ENCODE data around the gene SAMD8. TPM values are rescaled to one million over a fixed set of nuclear protein-coding genes. Genes with fewer than 3 reads are reported as not detected.
"Not testable (repeated sequence)": the region's sequence is repeated elsewhere in the genome, so short reads cannot be mapped to it uniquely, and the experiment has no call there.

The SAMD8 gene
- polyA plus RNA-seq, 2 donors = 8.1 to 9.7 TPM

GRCh38 chr10:75105576-75106197 lies 5.8 kb upstream of the SAMD8 start:
- Histone ChIP-seq H3K4me1 (ENCODE audit: control insufficient read depth in 2 of 2, insufficient read depth in 2 of 2, low read length in 1 of 2) (peaks cover 0 to 24% of the 10 kb centered on the region in 2 donors), H3K27me3 (ENCODE audit: control insufficient read depth in 1 of 2, insufficient read depth in 2 of 2, low read length in 2 of 2) (no peaks in the 10 kb centered on the region), H3K9me3 (ENCODE audit: control insufficient read depth in 2 of 2, insufficient read depth in 1 of 2, low read depth in 1 of 2, low read length in 1 of 2) (no peaks in the 10 kb centered on the region), H3K36me3 (ENCODE audit: control insufficient read depth in 2 of 2, insufficient read depth in 2 of 2, low read length in 1 of 2) (no peaks in the 10 kb centered on the region), H3K27ac (ENCODE audit: low read depth in 2 of 2, low read length in 1 of 2) (no peak overlapping the region), H3K4me3 (ENCODE audit: low read depth in 1 of 2, low read length in 2 of 2) (no peak overlapping the region)
- 92% methylated on average over 16 of the region's 16 CpGs for WGBS, 2 donors

GRCh38 chr10:75106242-75106641 lies 5.2 kb upstream of the SAMD8 start:
- peaks cover 0 to 24% of the 10 kb centered on the region in 2 donors for H3K4me1 ChIP-seq (ENCODE audit: control insufficient read depth in 2 of 2, insufficient read depth in 2 of 2, low read length in 1 of 2)
- no peaks in the 10 kb centered on the region for H3K27me3 ChIP-seq (ENCODE audit: control insufficient read depth in 1 of 2, insufficient read depth in 2 of 2, low read length in 2 of 2)
- H3K36me3 ChIP-seq (ENCODE audit: control insufficient read depth in 2 of 2, insufficient read depth in 2 of 2, low read length in 1 of 2) = no peaks in the 10 kb centered on the region
- H3K4me3 ChIP-seq (ENCODE audit: low read depth in 1 of 2, low read length in 2 of 2) = no peak overlapping the region
- WGBS, 2 donors = 78 to 85% methylated on average over 8 of the region's 8 CpGs
- no peak overlapping the region for H3K27ac ChIP-seq (ENCODE audit: low read depth in 2 of 2, low read length in 1 of 2)
- no peaks in the 10 kb centered on the region for H3K9me3 ChIP-seq (ENCODE audit: control insufficient read depth in 2 of 2, insufficient read depth in 1 of 2, low read depth in 1 of 2, low read length in 1 of 2)

GRCh38 chr10:75106891-75107290 lies 4.6 kb upstream of the SAMD8 start:
- not testable (repeated sequence) for H3K9me3 ChIP-seq (ENCODE audit: control insufficient read depth in 2 of 2, insufficient read depth in 1 of 2, low read depth in 1 of 2, low read length in 1 of 2); H3K27ac ChIP-seq (ENCODE audit: low read depth in 2 of 2, low read length in 1 of 2); H3K36me3 ChIP-seq (ENCODE audit: control insufficient read depth in 2 of 2, insufficient read depth in 2 of 2, low read length in 1 of 2); H3K4me3 ChIP-seq (ENCODE audit: low read depth in 1 of 2, low read length in 2 of 2); H3K27me3 ChIP-seq (ENCODE audit: control insufficient read depth in 1 of 2, insufficient read depth in 2 of 2, low read length in 2 of 2)
- peaks cover 0 to 24% of the 10 kb centered on the region in 2 donors for H3K4me1 ChIP-seq (ENCODE audit: control insufficient read depth in 2 of 2, insufficient read depth in 2 of 2, low read length in 1 of 2)
- 97 to 99% methylated on average over 9 of the region's 9 CpGs for WGBS, 2 donors

GRCh38 chr10:75107756-75108683 lies 3.4 kb upstream of the SAMD8 start:
- peak overlapping the region; percentile 24 to 38 for H3K27ac ChIP-seq (ENCODE audit: low read depth in 2 of 2, low read length in 1 of 2)
- H3K9me3 ChIP-seq (ENCODE audit: control insufficient read depth in 2 of 2, insufficient read depth in 1 of 2, low read depth in 1 of 2, low read length in 1 of 2) = no peaks in the 10 kb centered on the region
- H3K4me1 ChIP-seq (ENCODE audit: control insufficient read depth in 2 of 2, insufficient read depth in 2 of 2, low read length in 1 of 2) = peaks cover 0 to 22% of the 10 kb centered on the region in 2 donors
- H3K27me3 ChIP-seq (ENCODE audit: control insufficient read depth in 1 of 2, insufficient read depth in 2 of 2, low read length in 2 of 2) = no peaks in the 10 kb centered on the region
- H3K4me3 ChIP-seq (ENCODE audit: low read depth in 1 of 2, low read length in 2 of 2) = no peak overlapping the region
- 83 to 84% methylated on average over 25 of the region's 25 CpGs for WGBS, 2 donors
- no peaks in the 10 kb centered on the region for H3K36me3 ChIP-seq (ENCODE audit: control insufficient read depth in 2 of 2, insufficient read depth in 2 of 2, low read length in 1 of 2)

GRCh38 chr10:75108684-75109458 lies 2.6 kb upstream of the SAMD8 start:
- 64 to 65% methylated on average over 10 of the region's 10 CpGs for whole genome bisulfite sequencing, 2 donors
- H3K36me3 ChIP-seq (ENCODE audit: control insufficient read depth in 2 of 2, insufficient read depth in 2 of 2, low read length in 1 of 2) = no peaks in the 10 kb centered on the region
- peak overlapping the region; percentile 24 to 38 for H3K27ac ChIP-seq (ENCODE audit: low read depth in 2 of 2, low read length in 1 of 2)
- H3K9me3 ChIP-seq (ENCODE audit: control insufficient read depth in 2 of 2, insufficient read depth in 1 of 2, low read depth in 1 of 2, low read length in 1 of 2) = no peaks in the 10 kb centered on the region
- no peaks in the 10 kb centered on the region for H3K27me3 ChIP-seq (ENCODE audit: control insufficient read depth in 1 of 2, insufficient read depth in 2 of 2, low read length in 2 of 2)
- peaks cover 0 to 14% of the 10 kb centered on the region in 2 donors for H3K4me1 ChIP-seq (ENCODE audit: control insufficient read depth in 2 of 2, insufficient read depth in 2 of 2, low read length in 1 of 2)
- H3K4me3 ChIP-seq (ENCODE audit: low read depth in 1 of 2, low read length in 2 of 2) = no peak overlapping the region

- peaks cover 0 to 9% of the 10 kb centered on the region in 2 donors for H3K4me1 ChIP-seq (ENCODE audit: control insufficient read depth in 2 of 2, insufficient read depth in 2 of 2, low read length in 1 of 2)
- WGBS, 2 donors = 93 to 98% methylated on average over 1 of the region's 1 CpG
These were observed 2.0 kb upstream of the SAMD8 start for GRCh38 chr10:75109459-75109778.

GRCh38 chr10:75110006-75110632 lies 1.3 kb upstream of the SAMD8 start:
- Histone ChIP-seq H3K4me1 (ENCODE audit: control insufficient read depth in 2 of 2, insufficient read depth in 2 of 2, low read length in 1 of 2) (peaks cover 0 to 2% of the 10 kb centered on the region in 2 donors), H3K36me3 (ENCODE audit: control insufficient read depth in 2 of 2, insufficient read depth in 2 of 2, low read length in 1 of 2) (no peaks in the 10 kb centered on the region), H3K4me3 (ENCODE audit: low read depth in 1 of 2, low read length in 2 of 2) (no peak overlapping the region), H3K27me3 (ENCODE audit: control insufficient read depth in 1 of 2, insufficient read depth in 2 of 2, low read length in 2 of 2) (no peaks in the 10 kb centered on the region), H3K9me3 (ENCODE audit: control insufficient read depth in 2 of 2, insufficient read depth in 1 of 2, low read depth in 1 of 2, low read length in 1 of 2) (no peaks in the 10 kb centered on the region), H3K27ac (ENCODE audit: low read depth in 2 of 2, low read length in 1 of 2) (peak overlapping the region; percentile 23 to 57)
- 97 to 98% methylated on average over 8 of the region's 8 CpGs for WGBS, 2 donors

More at GRCh38 chr10:75109459-75109778, 2.0 kb upstream of the SAMD8 start:
- Histone ChIP-seq H3K4me3 (ENCODE audit: low read depth in 1 of 2, low read length in 2 of 2) (no peak overlapping the region), H3K27ac (ENCODE audit: low read depth in 2 of 2, low read length in 1 of 2) (no peak overlapping the region), H3K36me3 (ENCODE audit: control insufficient read depth in 2 of 2, insufficient read depth in 2 of 2, low read length in 1 of 2) (no peaks in the 10 kb centered on the region), H3K27me3 (ENCODE audit: control insufficient read depth in 1 of 2, insufficient read depth in 2 of 2, low read length in 2 of 2) (no peaks in the 10 kb centered on the region), H3K9me3 (ENCODE audit: control insufficient read depth in 2 of 2, insufficient read depth in 1 of 2, low read depth in 1 of 2, low read length in 1 of 2) (no peaks in the 10 kb centered on the region)

GRCh38 chr10:75111907-75112679 lies 637 bp downstream of the SAMD8 start:
- peak overlapping the region; percentile 99 for H3K27ac ChIP-seq (ENCODE audit: low read depth in 2 of 2, low read length in 1 of 2)

More at GRCh38 chr10:75111907-75112679, 637 bp downstream of the SAMD8 start:
- Histone ChIP-seq H3K27me3 (ENCODE audit: control insufficient read depth in 1 of 2, insufficient read depth in 2 of 2, low read length in 2 of 2) (no peaks in the 10 kb centered on the region), H3K36me3 (ENCODE audit: control insufficient read depth in 2 of 2, insufficient read depth in 2 of 2, low read length in 1 of 2) (no peaks in the 10 kb centered on the region), H3K4me1 (ENCODE audit: control insufficient read depth in 2 of 2, insufficient read depth in 2 of 2, low read length in 1 of 2) (peaks cover 0 to 2% of the 10 kb centered on the region in 2 donors), H3K9me3 (ENCODE audit: control insufficient read depth in 2 of 2, insufficient read depth in 1 of 2, low read depth in 1 of 2, low read length in 1 of 2) (no peaks in the 10 kb centered on the region), H3K4me3 (ENCODE audit: low read depth in 1 of 2, low read length in 2 of 2) (peak overlapping the region; percentile 73 to 89)
- 0 to 1% methylated on average over 23 of the region's 23 CpGs for WGBS, 2 donors
